Measurements from ENCODE around the gene S100A9. TPM values are rescaled to one million over a fixed set of nuclear protein-coding genes. Genes with fewer than 3 reads are reported as not detected.

S100A9 gene
- total and polyA plus RNA-seq, 2 experiments from 2014 or later: 0.74 TPM; not detected in 1

DNA sequence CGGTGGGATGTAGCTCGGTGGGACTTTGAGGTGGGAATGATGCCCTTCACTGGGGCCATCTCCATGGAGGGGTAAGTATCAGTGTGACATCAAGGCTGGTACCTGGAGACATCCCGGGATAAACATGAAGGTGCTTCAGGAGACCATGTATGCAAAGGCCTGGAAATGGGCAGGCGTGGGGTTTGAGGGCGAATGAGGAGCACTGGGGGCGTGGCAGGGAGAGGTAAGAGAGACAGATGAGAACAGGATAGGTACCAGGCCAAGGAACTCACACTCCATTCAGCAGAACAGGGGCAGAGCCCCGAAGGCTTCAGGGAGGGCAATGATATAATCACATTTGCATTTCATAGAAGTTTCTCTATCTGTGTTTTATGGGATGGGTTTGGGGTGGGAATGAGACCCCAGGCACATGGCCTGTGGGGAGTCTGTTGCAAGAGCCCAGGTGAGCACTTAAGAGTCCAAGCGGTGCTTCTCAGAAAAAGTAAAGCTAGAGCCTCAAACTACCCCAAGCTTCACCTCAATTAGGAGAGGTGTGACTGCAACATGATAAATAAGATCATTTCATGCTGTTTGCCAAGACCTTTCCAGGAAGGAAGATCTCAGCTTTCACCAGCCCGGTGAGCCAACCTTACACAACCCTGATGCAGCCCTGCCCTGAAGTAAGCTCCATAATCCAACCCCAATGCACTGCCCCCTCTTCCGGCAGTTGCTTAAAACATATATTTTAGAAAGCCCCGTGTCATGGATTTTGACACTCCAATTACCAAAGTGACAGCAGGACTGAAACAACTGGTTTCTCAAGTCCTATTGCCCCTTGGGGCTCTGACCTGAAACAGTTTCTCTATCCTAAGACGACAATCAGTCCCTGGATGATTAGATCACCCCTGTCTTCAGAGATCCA is 7.4 kb downstream of the S100A9 start:
- H3K27ac ChIP-seq: no peak overlapping the region
- TF ChIP-seq, protein P1, sequence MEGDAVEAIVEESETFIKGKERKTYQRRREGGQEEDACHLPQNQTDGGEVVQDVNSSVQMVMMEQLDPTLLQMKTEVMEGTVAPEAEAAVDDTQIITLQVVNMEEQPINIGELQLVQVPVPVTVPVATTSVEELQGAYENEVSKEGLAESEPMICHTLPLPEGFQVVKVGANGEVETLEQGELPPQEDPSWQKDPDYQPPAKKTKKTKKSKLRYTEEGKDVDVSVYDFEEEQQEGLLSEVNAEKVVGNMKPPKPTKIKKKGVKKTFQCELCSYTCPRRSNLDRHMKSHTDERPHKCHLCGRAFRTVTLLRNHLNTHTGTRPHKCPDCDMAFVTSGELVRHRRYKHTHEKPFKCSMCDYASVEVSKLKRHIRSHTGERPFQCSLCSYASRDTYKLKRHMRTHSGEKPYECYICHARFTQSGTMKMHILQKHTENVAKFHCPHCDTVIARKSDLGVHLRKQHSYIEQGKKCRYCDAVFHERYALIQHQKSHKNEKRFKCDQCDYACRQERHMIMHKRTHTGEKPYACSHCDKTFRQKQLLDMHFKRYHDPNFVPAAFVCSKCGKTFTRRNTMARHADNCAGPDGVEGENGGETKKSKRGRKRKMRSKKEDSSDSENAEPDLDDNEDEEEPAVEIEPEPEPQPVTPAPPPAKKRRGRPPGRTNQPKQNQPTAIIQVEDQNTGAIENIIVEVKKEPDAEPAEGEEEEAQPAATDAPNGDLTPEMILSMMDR (IDR thresholded peaks at IDR 0.05; ENCODE audit: low read depth, low read length): no peak
- no peaks in the 10 kb centered on the region for H3K36me3 ChIP-seq
- no peak for DNase-seq (ENCODE audit: low read depth in 1 of 2, low spot score in 1 of 2)
- H3K27me3 ChIP-seq: no peaks in the 10 kb centered on the region
- no peak overlapping the region for H3K4me3 ChIP-seq
- no peaks in the 10 kb centered on the region for H3K9me3 ChIP-seq (ENCODE audit: low read depth)
- H3K4me1 ChIP-seq (ENCODE audit: low read depth): peaks cover 41% of the 10 kb centered on the region

DNA sequence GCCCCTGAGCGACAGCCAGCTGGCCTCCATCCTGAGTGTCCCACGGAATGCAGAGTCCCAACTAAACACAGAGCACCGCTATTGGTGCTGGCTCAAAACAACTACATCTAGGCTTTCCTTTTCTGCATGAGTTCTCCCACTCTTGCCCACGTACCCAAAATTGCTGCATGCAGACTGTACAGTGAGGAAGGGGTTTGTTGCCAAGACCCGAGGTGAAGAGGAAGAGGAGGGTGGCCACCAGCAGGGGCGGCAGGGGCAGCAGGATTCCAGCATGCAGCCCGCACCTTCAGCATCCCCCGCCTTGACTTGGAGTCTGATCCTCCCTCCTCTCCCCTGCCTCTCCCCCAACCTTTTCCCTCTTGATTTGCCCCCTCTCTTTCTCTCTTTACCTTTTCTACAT is 8.0 kb downstream of the S100A9 start:
- no peaks in the 10 kb centered on the region for H3K9me3 ChIP-seq (ENCODE audit: low read depth)
- peaks cover 35% of the 10 kb centered on the region for H3K4me1 ChIP-seq (ENCODE audit: low read depth)
- H3K36me3 ChIP-seq: no peaks in the 10 kb centered on the region
- no peak overlapping the region for H3K4me3 ChIP-seq
- DNase-seq (ENCODE audit: low read depth in 1 of 2, low spot score in 1 of 2): no peak
- H3K27ac ChIP-seq: no peak overlapping the region
- TF ChIP-seq, protein P1 (IDR thresholded peaks at IDR 0.05; ENCODE audit: low read depth, low read length): no peak
- no peaks in the 10 kb centered on the region for H3K27me3 ChIP-seq

DNA sequence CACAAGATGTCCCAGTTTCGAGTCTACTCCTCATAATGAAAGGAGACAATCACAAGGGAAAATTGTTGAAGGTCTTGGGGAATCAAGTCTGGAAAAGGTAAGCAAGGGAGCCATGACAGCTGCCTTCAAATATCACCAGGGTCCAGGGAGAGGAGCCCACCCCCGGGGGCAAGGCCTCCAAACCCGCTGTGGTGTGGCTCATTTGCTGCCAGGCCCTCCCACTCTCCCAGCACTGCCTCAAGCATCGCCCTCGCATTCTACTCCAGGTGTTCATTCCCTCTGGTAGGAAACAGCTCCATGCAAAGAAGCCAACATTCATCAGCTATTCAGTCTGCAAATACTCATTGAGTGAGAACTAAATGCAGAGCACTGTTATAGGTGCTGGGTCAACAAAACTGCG is 8.6 kb downstream of the S100A9 start:
- Histone ChIP-seq H3K36me3 (no peaks in the 10 kb centered on the region), H3K9me3 (ENCODE audit: low read depth) (no peaks in the 10 kb centered on the region), H3K27ac (no peak overlapping the region), H3K4me3 (no peak overlapping the region), H3K27me3 (no peaks in the 10 kb centered on the region), H3K4me1 (ENCODE audit: low read depth) (peaks cover 30% of the 10 kb centered on the region)
- no peak for DNase-seq (ENCODE audit: low read depth in 1 of 2, low spot score in 1 of 2)
- TF ChIP-seq, protein P1 (IDR thresholded peaks at IDR 0.05; ENCODE audit: low read depth, low read length): no peak

DNA sequence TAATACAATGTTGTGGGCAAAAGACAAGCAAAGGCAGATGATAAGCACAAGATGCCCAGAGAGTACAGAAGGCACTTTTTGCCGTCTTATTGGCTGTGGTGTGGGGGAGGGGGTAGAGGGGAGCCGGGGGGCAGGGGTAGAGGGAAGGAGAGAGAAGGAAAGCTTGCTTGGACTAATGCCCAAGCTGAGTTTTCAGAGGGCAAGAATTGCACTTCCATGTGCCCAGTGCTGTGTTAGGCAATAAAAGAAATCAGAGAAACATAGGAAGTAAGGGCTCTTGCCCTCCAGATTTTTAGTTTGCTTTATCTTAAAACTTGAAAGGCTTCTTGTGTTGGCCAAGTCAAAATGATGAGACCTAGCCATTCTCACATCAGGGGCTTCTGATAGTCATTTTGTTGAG is 9.4 kb downstream of the S100A9 start:
- Histone ChIP-seq H3K9me3 (ENCODE audit: low read depth) (no peaks in the 10 kb centered on the region), H3K27me3 (no peaks in the 10 kb centered on the region), H3K4me3 (no peak overlapping the region), H3K36me3 (no peaks in the 10 kb centered on the region), H3K27ac (no peak overlapping the region), H3K4me1 (ENCODE audit: low read depth) (peaks cover 23% of the 10 kb centered on the region)
- no peak for DNase-seq (ENCODE audit: low read depth in 1 of 2, low spot score in 1 of 2)
- TF ChIP-seq, protein P1 (IDR thresholded peaks at IDR 0.05; ENCODE audit: low read depth, low read length): no peak

DNA sequence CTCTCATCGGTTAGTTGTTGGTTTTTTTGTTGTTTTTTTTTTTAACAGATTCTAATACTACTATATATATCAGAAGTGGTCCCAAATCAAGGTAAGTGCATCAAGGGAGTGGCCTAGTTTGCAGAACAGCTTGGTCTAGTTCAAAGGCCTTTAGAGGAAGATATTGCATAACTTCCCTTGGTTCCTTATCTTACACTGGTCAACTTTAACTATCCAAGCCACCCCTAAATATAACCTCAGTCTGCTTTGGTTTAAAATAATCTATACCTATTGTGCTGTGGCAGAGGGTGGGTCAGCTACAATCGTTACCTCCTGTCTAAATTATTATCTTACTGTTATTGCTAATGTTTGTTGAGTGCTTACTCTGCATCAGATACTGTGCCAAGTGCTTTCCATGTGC is 10.8 kb downstream of the S100A9 start:
- no peaks in the 10 kb centered on the region for H3K36me3 ChIP-seq
- no peaks in the 10 kb centered on the region for H3K9me3 ChIP-seq (ENCODE audit: low read depth)
- no peak overlapping the region for H3K27ac ChIP-seq
- no peaks in the 10 kb centered on the region for H3K27me3 ChIP-seq
- TF ChIP-seq, protein P1 (IDR thresholded peaks at IDR 0.05; ENCODE audit: low read depth, low read length): no peak
- DNase-seq (ENCODE audit: low read depth in 1 of 2, low spot score in 1 of 2): no peak
- no peak overlapping the region for H3K4me3 ChIP-seq
- peaks cover 14% of the 10 kb centered on the region for H3K4me1 ChIP-seq (ENCODE audit: low read depth)
